ENCODE data around the gene ACOT7.

DNA sequence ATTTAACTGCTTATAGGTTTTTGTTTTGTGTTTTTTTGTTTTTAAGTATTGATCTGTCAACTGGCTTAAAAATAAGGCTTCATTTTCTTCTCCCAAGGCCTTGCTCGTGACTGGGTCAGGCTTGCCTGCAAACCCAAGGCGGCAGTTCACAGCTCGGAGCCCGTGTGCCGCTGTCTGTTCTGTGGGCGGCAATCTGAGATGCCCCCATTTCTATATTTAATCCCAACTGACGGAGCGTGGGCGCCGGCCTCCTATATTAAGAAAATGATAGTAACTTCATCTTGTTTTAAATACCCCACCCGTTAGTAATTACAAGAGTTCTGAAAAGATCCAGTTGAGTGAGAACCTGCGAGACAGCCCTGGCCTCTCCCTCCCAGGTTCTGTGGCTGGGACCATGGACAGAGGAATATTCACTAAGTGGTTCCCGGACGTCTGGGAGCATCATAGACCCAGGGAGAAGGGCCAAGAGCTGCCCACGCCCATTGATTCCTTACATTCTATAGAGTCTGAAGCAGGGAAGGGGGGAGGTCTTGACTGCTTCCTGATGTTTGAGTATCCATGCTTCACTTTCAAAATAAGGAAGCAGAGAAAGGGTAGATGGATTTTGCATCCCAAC is 90.1 kb downstream of the ACOT7 start:
- TF ChIP-seq, protein P1, sequence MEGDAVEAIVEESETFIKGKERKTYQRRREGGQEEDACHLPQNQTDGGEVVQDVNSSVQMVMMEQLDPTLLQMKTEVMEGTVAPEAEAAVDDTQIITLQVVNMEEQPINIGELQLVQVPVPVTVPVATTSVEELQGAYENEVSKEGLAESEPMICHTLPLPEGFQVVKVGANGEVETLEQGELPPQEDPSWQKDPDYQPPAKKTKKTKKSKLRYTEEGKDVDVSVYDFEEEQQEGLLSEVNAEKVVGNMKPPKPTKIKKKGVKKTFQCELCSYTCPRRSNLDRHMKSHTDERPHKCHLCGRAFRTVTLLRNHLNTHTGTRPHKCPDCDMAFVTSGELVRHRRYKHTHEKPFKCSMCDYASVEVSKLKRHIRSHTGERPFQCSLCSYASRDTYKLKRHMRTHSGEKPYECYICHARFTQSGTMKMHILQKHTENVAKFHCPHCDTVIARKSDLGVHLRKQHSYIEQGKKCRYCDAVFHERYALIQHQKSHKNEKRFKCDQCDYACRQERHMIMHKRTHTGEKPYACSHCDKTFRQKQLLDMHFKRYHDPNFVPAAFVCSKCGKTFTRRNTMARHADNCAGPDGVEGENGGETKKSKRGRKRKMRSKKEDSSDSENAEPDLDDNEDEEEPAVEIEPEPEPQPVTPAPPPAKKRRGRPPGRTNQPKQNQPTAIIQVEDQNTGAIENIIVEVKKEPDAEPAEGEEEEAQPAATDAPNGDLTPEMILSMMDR (IDR thresholded peaks at IDR 0.05): no peak
- TF ChIP-seq POLR2AphosphoS5 (IDR thresholded peaks at IDR 0.05; ENCODE audit: low read depth, low read length) (no peak), TCF7L2 (IDR thresholded peaks at IDR 0.05; ENCODE audit: low read depth, low read length) (no peak)

All from Panc1 (cell line).